Liver (tissue), 9 donors: ENCODE measurements around the gene SKI. TPM values are rescaled to one million over a fixed set of nuclear protein-coding genes. Genes with fewer than 3 reads are reported as not detected.

Source experiments
- DNase-seq: peaks from one replicate; pipeline ENCODE4 v3.0.0-alpha.2; 2017; ENCODE audit warnings: low spot score
- H3K27ac ChIP-seq, 2 donors: one replicate each; pipeline ENCODE4 v1.7.0; 2013; ENCODE audit warnings: inconsistent platforms in 2 of 2, low read length in 2 of 2, control low read depth in 1 of 2, low read depth in 1 of 2, mild to moderate bottlenecking in 1 of 2
- H3K27me3 ChIP-seq, 4 donors: one replicate each; pipeline versions ENCODE4 v1.6.1 to v1.7.0; 2013; ENCODE audit warnings: low read length in 3 of 4, inconsistent platforms in 1 of 4, mild to moderate bottlenecking in 1 of 4, moderate library complexity in 1 of 4; ENCODE audit not compliant: control insufficient read depth in 4 of 4, insufficient read depth in 4 of 4
- H3K36me3 ChIP-seq, 4 donors: one replicate each; pipeline versions ENCODE4 v1.6.1 to v1.7.0; 2013; ENCODE audit warnings: low read length in 3 of 4, mild to moderate bottlenecking in 3 of 4, low read depth in 1 of 4, moderate library complexity in 1 of 4; ENCODE audit not compliant: control insufficient read depth in 4 of 4, insufficient read depth in 3 of 4
- H3K4me1 ChIP-seq, 4 donors: one replicate each; pipeline versions ENCODE4 v1.6.1 to v1.7.0; 2013; ENCODE audit warnings: low read length in 3 of 4, mild to moderate bottlenecking in 3 of 4, moderate library complexity in 1 of 4; ENCODE audit not compliant: control insufficient read depth in 4 of 4, insufficient read depth in 4 of 4
- H3K4me3 ChIP-seq, 3 donors: one replicate each; pipeline versions ENCODE4 v1.6.1 to v1.7.0; 2013; ENCODE audit warnings: low read length in 3 of 3, control low read depth in 1 of 3, low read depth in 1 of 3, mild to moderate bottlenecking in 1 of 3
- H3K9ac ChIP-seq, 2 donors: one replicate each; pipeline ENCODE4 v1.7.0; 2013; ENCODE audit warnings: low read length in 2 of 2, mild to moderate bottlenecking in 2 of 2, moderate library complexity in 2 of 2, control low read depth in 1 of 2, low read depth in 1 of 2
- H3K9me3 ChIP-seq, 4 donors: one replicate each; pipeline versions ENCODE4 v1.6.1 to v1.7.0; 2013; ENCODE audit warnings: low read length in 3 of 4; ENCODE audit not compliant: control insufficient read depth in 4 of 4
- CTCF ChIP-seq: fragments of 150-350 bp; IDR thresholded peaks from 2 replicates; pipeline ENCODE4 v1.5.1; 2017; ENCODE audit warnings: improper control_type of control experiment, low read depth, low read length; ENCODE audit not compliant: missing input control
- FOXA1 ChIP-seq: IDR thresholded peaks from 2 replicates; pipeline ENCODE4 v1.6.1; 2016; ENCODE audit warnings: antibody characterized with exemption
- FOXA2 ChIP-seq: IDR thresholded peaks from 2 replicates; pipeline ENCODE4 v1.6.1; 2016; ENCODE audit warnings: antibody characterized with exemption
- GABPA ChIP-seq, 2 donors: IDR thresholded peaks in 1 of 2; conservative IDR thresholded peaks in 1 of 2; 2 replicates each; pipeline ENCODE4 v1.6.1; 2016; ENCODE audit warnings: antibody characterized with exemption in 2 of 2, mild to moderate bottlenecking in 1 of 2, moderate library complexity in 1 of 2
- HNF4A ChIP-seq, 2 donors: conservative IDR thresholded peaks; 2 replicates each; pipeline ENCODE4 v1.6.1; 2016; ENCODE audit warnings: antibody characterized with exemption in 2 of 2, mild to moderate bottlenecking in 2 of 2
- HNF4G ChIP-seq: IDR thresholded peaks from 2 replicates; pipeline ENCODE4 v1.6.1; 2016; ENCODE audit warnings: antibody characterized with exemption
- JUND ChIP-seq, 2 donors: IDR thresholded peaks; 2 replicates each; pipeline ENCODE4 v1.6.1; 2016; ENCODE audit warnings: antibody characterized with exemption in 2 of 2
- RAD21 ChIP-seq, 2 donors: IDR thresholded peaks; 2 replicates each; pipeline ENCODE4 v1.6.1; 2016; ENCODE audit warnings: antibody characterized with exemption in 2 of 2, mild to moderate bottlenecking in 2 of 2
- REST ChIP-seq: IDR thresholded peaks from 2 replicates; pipeline ENCODE4 v1.6.1; 2016; ENCODE audit warnings: antibody characterized with exemption, mild to moderate bottlenecking
- RXRA ChIP-seq, 2 donors: IDR thresholded peaks; 2 replicates each; pipeline ENCODE4 v1.6.1; 2017 to 2018; ENCODE audit warnings: antibody characterized with exemption in 2 of 2, mild to moderate bottlenecking in 1 of 2
- SP1 ChIP-seq: IDR thresholded peaks from 2 replicates; pipeline ENCODE4 v1.6.1; 2018; ENCODE audit warnings: antibody characterized with exemption, mild to moderate bottlenecking
- TAF1 ChIP-seq: conservative IDR thresholded peaks from 2 replicates; pipeline ENCODE4 v1.6.1; 2016; ENCODE audit warnings: antibody characterized with exemption, mild to moderate bottlenecking
- YY1 ChIP-seq: IDR thresholded peaks from 2 replicates; pipeline ENCODE4 v1.6.1; 2016; ENCODE audit warnings: antibody characterized with exemption, mild to moderate bottlenecking
- WGBS: extraction: QIAGEN DNeasy Blood & Tissue Kit; methylation state at CpG from one replicate; pipeline ENCODE4 v1.1.7; 2013; 5-methylcytosine and 5-hydroxymethylcytosine counted together
- polyA plus RNA-seq, 2 donors: library from polyadenylated mRNA; stranded (reverse) in 1 of 2; unstranded in 1 of 2; fragments of 200-250 nt in 1 of 2; fragments of >200 nt in 1 of 2; fragmentation: Nextera tagmentation in 1 of 2; extraction: Ambion mirVana in 1 of 2; gene quantifications; one replicate each; pipeline versions ENCODE4 v1.2.1 to v1.2.3, GENCODE V29; 2013 to 2015
- total RNA-seq, 2 donors: library from RNA; depleted of rRNA; stranded (reverse); fragments of >200 nt; gene quantifications; one replicate each; pipeline ENCODE4 v1.2.3, GENCODE V29; 2014
- TF ChIP-seq, protein P1 (sequence below): IDR thresholded peaks from 2 replicates; pipeline ENCODE4 v1.6.1; 2016; ENCODE audit warnings: antibody characterized with exemption
- TF ChIP-seq, protein P2 (sequence below): IDR thresholded peaks from 2 replicates; pipeline ENCODE4 v1.6.1; 2016; ENCODE audit warnings: antibody characterized with exemption
- TF ChIP-seq, protein P3 (sequence below): IDR thresholded peaks from 2 replicates; pipeline ENCODE4 v1.6.1; 2016; ENCODE audit warnings: antibody characterized with exemption
- donor health status: healthy.
- donor health status: healthy.
- donor health status: healthy.
- donor health status: healthy.
- donor health status: healthy.

The SKI gene
- total and polyA plus RNA-seq, 4 donors, result 3.2 to 21.3 (median 19.5) TPM

GRCh38 chr1:2247760-2248126, 19.6 kb downstream of the SKI start:
- peak overlapping the region; percentile 17 to 18 for H3K9ac ChIP-seq
- H3K9me3 ChIP-seq, result no peaks in the 10 kb centered on the region
- DNase-seq, result no peak
- 36% methylated on average over 18 of the region's 18 CpGs for WGBS
- TF ChIP-seq REST (no peak), HNF4G (no peak), HNF4A (conservative IDR thresholded peaks at IDR 0.05) (peak in 1 of 2 donors; percentile 12), FOXA1 (no peak), RXRA (IDR thresholded peaks at IDR 0.05) (peak in 1 of 2 donors; percentile 18), YY1 (peak; percentile 54), GABPA (IDR thresholded peaks at IDR 0.05 in 1 of 2, conservative IDR thresholded peaks at IDR 0.05 in 1 of 2) (no peak)
- TF ChIP-seq, protein P1, sequence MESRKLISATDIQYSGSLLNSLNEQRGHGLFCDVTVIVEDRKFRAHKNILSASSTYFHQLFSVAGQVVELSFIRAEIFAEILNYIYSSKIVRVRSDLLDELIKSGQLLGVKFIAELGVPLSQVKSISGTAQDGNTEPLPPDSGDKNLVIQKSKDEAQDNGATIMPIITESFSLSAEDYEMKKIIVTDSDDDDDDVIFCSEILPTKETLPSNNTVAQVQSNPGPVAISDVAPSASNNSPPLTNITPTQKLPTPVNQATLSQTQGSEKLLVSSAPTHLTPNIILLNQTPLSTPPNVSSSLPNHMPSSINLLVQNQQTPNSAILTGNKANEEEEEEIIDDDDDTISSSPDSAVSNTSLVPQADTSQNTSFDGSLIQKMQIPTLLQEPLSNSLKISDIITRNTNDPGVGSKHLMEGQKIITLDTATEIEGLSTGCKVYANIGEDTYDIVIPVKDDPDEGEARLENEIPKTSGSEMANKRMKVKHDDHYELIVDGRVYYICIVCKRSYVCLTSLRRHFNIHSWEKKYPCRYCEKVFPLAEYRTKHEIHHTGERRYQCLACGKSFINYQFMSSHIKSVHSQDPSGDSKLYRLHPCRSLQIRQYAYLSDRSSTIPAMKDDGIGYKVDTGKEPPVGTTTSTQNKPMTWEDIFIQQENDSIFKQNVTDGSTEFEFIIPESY, result no peak
- TF ChIP-seq, protein P2, sequence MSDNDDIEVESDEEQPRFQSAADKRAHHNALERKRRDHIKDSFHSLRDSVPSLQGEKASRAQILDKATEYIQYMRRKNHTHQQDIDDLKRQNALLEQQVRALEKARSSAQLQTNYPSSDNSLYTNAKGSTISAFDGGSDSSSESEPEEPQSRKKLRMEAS, result no peak
- H3K4me1 ChIP-seq, result peaks cover 32 to 75% (median 62%) of the 10 kb centered on the region in 4 donors
- no peaks in the 10 kb centered on the region for H3K36me3 ChIP-seq
- peak overlapping the region; percentile 39 to 52 (median 51) for H3K4me3 ChIP-seq
- H3K27me3 ChIP-seq, result no peaks in the 10 kb centered on the region
- peak overlapping the region; percentile 73 to 81 for H3K27ac ChIP-seq

GRCh38 chr1:2248127-2248826, 20.2 kb downstream of the SKI start:
- Histone ChIP-seq H3K9ac (peak overlapping the region; percentile 18 to 38), H3K9me3 (no peaks in the 10 kb centered on the region), H3K4me1 (peaks cover 32 to 71% (median 57%) of the 10 kb centered on the region in 4 donors), H3K27ac (peak overlapping the region; percentile 73 to 81), H3K36me3 (no peaks in the 10 kb centered on the region), H3K27me3 (no peaks in the 10 kb centered on the region), H3K4me3 (peak overlapping the region; percentile 39 to 52 (median 51))
- no peak for DNase-seq
- WGBS, result 28% methylated on average over 21 of the region's 21 CpGs
- TF ChIP-seq TAF1 (peak; percentile 58), FOXA2 (peak; percentile 8), SP1 (peak; percentile 87), JUND (IDR thresholded peaks at IDR 0.05) (peak in 1 of 2 donors; percentile 47), RAD21 (IDR thresholded peaks at IDR 0.05) (peak; percentile 46 to 61), HNF4G (peak; percentile 28), CTCF (no peak), YY1 (peak; percentile 54), RXRA (IDR thresholded peaks at IDR 0.05) (peak; percentile 84 to 87), REST (peak; percentile 65), HNF4A (conservative IDR thresholded peaks at IDR 0.05) (peak; percentile 79 to 80)
- TF ChIP-seq, protein P3, sequence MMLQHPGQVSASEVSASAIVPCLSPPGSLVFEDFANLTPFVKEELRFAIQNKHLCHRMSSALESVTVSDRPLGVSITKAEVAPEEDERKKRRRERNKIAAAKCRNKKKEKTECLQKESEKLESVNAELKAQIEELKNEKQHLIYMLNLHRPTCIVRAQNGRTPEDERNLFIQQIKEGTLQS, result no peak
- TF ChIP-seq, protein P2, result peak; percentile 75
- TF ChIP-seq, protein P1, result no peak
